HUDEP-2 (cell line): ENCODE results near the gene TSPAN17.

Source experiments
- DNase-seq, 76 experiments: peaks; one replicate each; lab custom pipeline; 2025; ENCODE audit not compliant: unreplicated experiment in 76 of 76; lab: John Stamatoyannopoulos, UW

Gene TSPAN17

GRCh38 chr5:176620333-176620981, 26.8 kb upstream of the TSPAN17 start:
- DNase-seq: peak in 22 of 76 experiments; percentile 6 to 52 (median 24)

- peak in 19 of 76 experiments; percentile 9 to 58 (median 33) for DNase-seq
These were observed 25.6 kb upstream of the TSPAN17 start for GRCh38 chr5:176621661-176622079.

GRCh38 chr5:176624142-176624541, 23.1 kb upstream of the TSPAN17 start:
- no peak for DNase-seq

GRCh38 chr5:176624938-176625337, 22.3 kb upstream of the TSPAN17 start:
- no peak for DNase-seq

GRCh38 chr5:176625512-176625911, 21.8 kb upstream of the TSPAN17 start:
- no peak for DNase-seq

GRCh38 chr5:176625966-176626875, 21.1 kb upstream of the TSPAN17 start:
- DNase-seq: no peak

- DNase-seq: no peak
These were observed 20.4 kb upstream of the TSPAN17 start for GRCh38 chr5:176626876-176627236.

GRCh38 chr5:176627582-176627981, 19.7 kb upstream of the TSPAN17 start:
- DNase-seq: no peak

GRCh38 chr5:176628406-176629228, 18.7 kb upstream of the TSPAN17 start:
- no peak for DNase-seq

GRCh38 chr5:176629317-176629852, 17.9 kb upstream of the TSPAN17 start:
- no peak for DNase-seq

- peak in 13 of 76 experiments; percentile 6 to 36 (median 17) for DNase-seq
These were observed 17.2 kb upstream of the TSPAN17 start, which contains the start of the genes EIF4E1B and SNCB for GRCh38 chr5:176629853-176630680. Gene EIF4E1B (plus strand): TSS chr5:176630675. CDS start chr5:176642788, 12,113 bp downstream. Gene SNCB (minus strand): TSS chr5:176630534. CDS start chr5:176629654, 880 bp downstream.

- no peak for DNase-seq
These were observed 16.5 kb upstream of the TSPAN17 start for GRCh38 chr5:176630681-176631222.

- DNase-seq: no peak
These were observed 15.7 kb upstream of the TSPAN17 start for GRCh38 chr5:176631383-176632200.

GRCh38 chr5:176632745-176633144, 14.5 kb upstream of the TSPAN17 start:
- no peak for DNase-seq

- DNase-seq: no peak
These were observed 13.7 kb upstream of the TSPAN17 start for GRCh38 chr5:176633598-176633997.

- no peak for DNase-seq
These were observed 10.9 kb upstream of the TSPAN17 start for GRCh38 chr5:176636426-176636825.

GRCh38 chr5:176637556-176637955, 9.7 kb upstream of the TSPAN17 start:
- no peak for DNase-seq

- no peak for DNase-seq
These were observed 8.8 kb upstream of the TSPAN17 start for GRCh38 chr5:176638437-176638836.

- no peak for DNase-seq
These were observed 8.1 kb upstream of the TSPAN17 start for GRCh38 chr5:176639208-176639607.
